ENCODE results near the gene THSD4.
"Not testable (repeated sequence)": the region's sequence is repeated elsewhere in the genome, so short reads cannot be mapped to it uniquely, and the experiment has no call there.

THSD4 gene

GRCh38 chr15:71151081-71151480 lies 35.8 kb downstream of the THSD4 start:
- no peak for DNase-seq

GRCh38 chr15:71152542-71152941 lies 37.3 kb downstream of the THSD4 start:
- no peak for DNase-seq

GRCh38 chr15:71153823-71154524 lies 38.7 kb downstream of the THSD4 start:
- no peak for DNase-seq

- DNase-seq = no peak
These were observed 39.4 kb downstream of the THSD4 start for GRCh38 chr15:71154607-71155200.

- DNase-seq = no peak
These were observed 40.3 kb downstream of the THSD4 start for GRCh38 chr15:71155534-71155933.

- DNase-seq = no peak
These were observed 45.7 kb downstream of the THSD4 start for GRCh38 chr15:71160976-71161375.

GRCh38 chr15:71162309-71162708 lies 47.0 kb downstream of the THSD4 start:
- no peak for DNase-seq

- not testable (repeated sequence) for DNase-seq
These were observed 49.3 kb downstream of the THSD4 start for GRCh38 chr15:71164606-71165005.

- no peak for DNase-seq
These were observed 52.3 kb downstream of the THSD4 start for GRCh38 chr15:71167445-71168165.

- no peak for DNase-seq
These were observed 53.0 kb downstream of the THSD4 start for GRCh38 chr15:71168166-71168834.

GRCh38 chr15:71170163-71170562 lies 54.9 kb downstream of the THSD4 start:
- DNase-seq = no peak

GRCh38 chr15:71171195-71171594 lies 55.9 kb downstream of the THSD4 start:
- DNase-seq = no peak

GRCh38 chr15:71174360-71174759 lies 59.1 kb downstream of the THSD4 start:
- not testable (repeated sequence) for DNase-seq

GRCh38 chr15:71180986-71181853 lies 65.9 kb downstream of the THSD4 start:
- no peak for DNase-seq

- no peak for DNase-seq
These were observed 67.3 kb downstream of the THSD4 start for GRCh38 chr15:71182522-71182921.

GRCh38 chr15:71183063-71183462 lies 67.8 kb downstream of the THSD4 start:
- DNase-seq = no peak

- DNase-seq = no peak
These were observed 70.4 kb downstream of the THSD4 start for GRCh38 chr15:71185706-71186105.

- no peak for DNase-seq
These were observed 71.0 kb downstream of the THSD4 start for GRCh38 chr15:71186267-71186666.

GRCh38 chr15:71187078-71187477 lies 71.8 kb downstream of the THSD4 start:
- no peak for DNase-seq

- no peak for DNase-seq
These were observed 72.3 kb downstream of the THSD4 start for GRCh38 chr15:71187526-71187925.

GRCh38 chr15:71189718-71190117 lies 74.4 kb downstream of the THSD4 start:
- DNase-seq = no peak

- no peak for DNase-seq
These were observed 76.0 kb downstream of the THSD4 start for GRCh38 chr15:71191296-71191695.

- no peak for DNase-seq
These were observed 77.5 kb downstream of the THSD4 start for GRCh38 chr15:71192816-71193215.

Data from stimulated activated CD8-positive, alpha-beta memory T cell treated with anti-CD3 and anti-CD28 coated beads, Interleukin-4, amount 100 ng/mL, for 48 hours (primary cell).